GM21825 (cell line): ENCODE data around the gene HDAC1.

Experiments
- ATAC-seq: cut with Tn5 transposase; IDR thresholded peaks from one replicate; pipeline ENCODE4 v1.9.1; 2021; ENCODE audit warnings: mild to moderate bottlenecking, moderate library complexity; ENCODE audit not compliant: unreplicated experiment

The HDAC1 gene

GRCh38 chr1:32363713-32364112 is 71.8 kb downstream of the HDAC1 start:
- ATAC-seq, result no peak

- no peak for ATAC-seq
Measured at GRCh38 chr1:32364836-32365235, 73.0 kb downstream of the HDAC1 start.

- ATAC-seq, result no peak
Measured at GRCh38 chr1:32365445-32365844, 73.6 kb downstream of the HDAC1 start.

GRCh38 chr1:32367912-32368635 is 76.2 kb downstream of the HDAC1 start:
- no peak for ATAC-seq

- ATAC-seq, result peak; percentile 50
Measured at GRCh38 chr1:32372149-32372756, 80.4 kb downstream of the HDAC1 start.

- ATAC-seq, result no peak
Measured at GRCh38 chr1:32373996-32374592, 82.2 kb downstream of the HDAC1 start.

GRCh38 chr1:32376199-32376598 is 84.3 kb downstream of the HDAC1 start:
- ATAC-seq, result no peak

- no peak for ATAC-seq
Measured at GRCh38 chr1:32377541-32378220, 85.8 kb downstream of the HDAC1 start.

- no peak for ATAC-seq
Measured at GRCh38 chr1:32380057-32380456, 88.2 kb downstream of the HDAC1 start.
